ENCODE data around the gene IP6K2.
"Not testable (repeated sequence)": the region's sequence is repeated elsewhere in the genome, so short reads cannot be mapped to it uniquely, and the experiment has no call there.

Gene IP6K2

DNA sequence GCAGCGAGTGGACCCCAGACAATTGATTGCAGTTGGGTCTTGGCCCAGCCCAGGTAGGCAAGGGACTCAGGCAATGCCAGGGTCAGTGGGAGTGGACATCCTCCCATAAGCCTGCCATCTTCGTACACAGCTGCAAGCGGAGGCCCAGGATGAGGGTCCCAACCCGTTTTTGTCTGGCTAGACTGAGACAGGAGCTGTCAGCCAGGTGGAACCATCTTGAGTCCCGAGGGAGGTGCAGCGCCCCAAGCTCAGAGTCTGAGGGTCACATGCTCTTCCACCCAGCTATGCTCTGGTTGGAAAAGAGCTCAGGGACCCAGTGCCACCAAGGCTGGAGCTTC lies 22.6 kb upstream of the IP6K2 start:
- DNase-seq (no peak), ATAC-seq (peak; percentile 26)
- H3K4me1 Mint-ChIP-seq, result no peaks in the 10 kb centered on the region
- H3K9me3 Mint-ChIP-seq, result no peaks in the 10 kb centered on the region
- no peak overlapping the region for H3K4me3 Mint-ChIP-seq
- H3K27me3 Mint-ChIP-seq, result no peaks in the 10 kb centered on the region
- H3K27ac Mint-ChIP-seq, result no peak overlapping the region
- H3K36me3 Mint-ChIP-seq (ENCODE audit: low read depth), result no peaks in the 10 kb centered on the region

DNA sequence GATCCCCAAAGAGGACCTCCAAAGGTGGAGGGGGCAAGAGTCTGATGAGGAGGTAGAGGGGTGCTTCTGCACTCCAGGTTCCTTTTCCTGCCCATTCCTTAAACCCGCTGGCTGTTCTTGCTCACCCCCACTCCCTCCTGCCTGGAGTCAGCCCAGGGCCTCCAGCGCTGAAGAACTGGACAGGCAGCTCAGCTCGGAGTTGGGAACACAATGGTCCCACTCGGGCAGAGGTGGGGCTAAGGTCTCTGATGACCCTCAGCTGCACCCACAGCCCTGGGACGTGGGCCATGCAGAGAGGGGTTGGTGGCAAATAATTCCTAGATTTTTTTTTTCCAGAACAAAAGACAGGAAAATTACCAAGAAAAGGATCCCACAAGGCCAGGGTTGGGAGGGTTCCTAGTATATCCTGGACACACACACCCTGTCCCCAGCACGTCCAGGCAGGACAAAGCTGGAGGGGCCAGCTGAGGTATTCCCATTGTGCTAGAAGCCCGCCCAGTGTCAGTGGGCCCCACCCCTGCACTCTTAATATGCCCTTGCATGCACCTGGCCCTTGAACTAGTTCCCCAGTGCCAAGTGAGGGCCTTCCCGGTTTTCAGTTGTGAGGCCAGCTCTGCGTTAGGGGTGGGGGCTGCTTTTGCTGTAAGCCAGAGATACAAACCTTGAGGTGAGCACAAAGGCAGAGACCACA lies 22.1 kb upstream of the IP6K2 start:
- no peaks in the 10 kb centered on the region for H3K4me1 Mint-ChIP-seq
- ATAC-seq, result no peak
- no peaks in the 10 kb centered on the region for H3K36me3 Mint-ChIP-seq (ENCODE audit: low read depth)
- H3K4me3 Mint-ChIP-seq, result no peak overlapping the region
- DNase-seq, result no peak
- no peaks in the 10 kb centered on the region for H3K9me3 Mint-ChIP-seq
- H3K27ac Mint-ChIP-seq, result no peak overlapping the region
- H3K27me3 Mint-ChIP-seq, result no peaks in the 10 kb centered on the region

DNA sequence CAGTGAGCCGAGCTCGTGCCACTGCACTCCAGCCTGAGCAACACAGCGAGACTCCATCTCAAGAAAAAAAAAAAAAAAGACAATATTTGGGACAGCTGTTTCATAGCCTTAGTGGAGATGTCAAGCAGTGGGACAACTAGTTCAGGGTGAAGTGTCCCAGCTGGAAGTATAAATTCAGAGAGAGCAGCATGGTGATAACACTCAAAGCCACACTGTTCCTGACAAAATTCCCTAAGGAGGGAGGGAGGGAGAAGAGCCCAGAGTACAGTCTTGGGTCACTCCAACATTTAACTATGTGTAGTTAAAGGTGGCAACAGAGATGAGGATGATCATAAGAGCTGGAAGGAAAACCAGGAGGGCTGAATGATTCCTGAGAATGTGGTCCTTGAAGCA lies 21.1 kb upstream of the IP6K2 start:
- ATAC-seq (no peak), DNase-seq (no peak)
- H3K27me3 Mint-ChIP-seq, result no peaks in the 10 kb centered on the region
- H3K27ac Mint-ChIP-seq, result no peak overlapping the region
- H3K9me3 Mint-ChIP-seq, result no peaks in the 10 kb centered on the region
- H3K4me1 Mint-ChIP-seq, result no peaks in the 10 kb centered on the region
- no peak overlapping the region for H3K4me3 Mint-ChIP-seq
- no peaks in the 10 kb centered on the region for H3K36me3 Mint-ChIP-seq (ENCODE audit: low read depth)

DNA sequence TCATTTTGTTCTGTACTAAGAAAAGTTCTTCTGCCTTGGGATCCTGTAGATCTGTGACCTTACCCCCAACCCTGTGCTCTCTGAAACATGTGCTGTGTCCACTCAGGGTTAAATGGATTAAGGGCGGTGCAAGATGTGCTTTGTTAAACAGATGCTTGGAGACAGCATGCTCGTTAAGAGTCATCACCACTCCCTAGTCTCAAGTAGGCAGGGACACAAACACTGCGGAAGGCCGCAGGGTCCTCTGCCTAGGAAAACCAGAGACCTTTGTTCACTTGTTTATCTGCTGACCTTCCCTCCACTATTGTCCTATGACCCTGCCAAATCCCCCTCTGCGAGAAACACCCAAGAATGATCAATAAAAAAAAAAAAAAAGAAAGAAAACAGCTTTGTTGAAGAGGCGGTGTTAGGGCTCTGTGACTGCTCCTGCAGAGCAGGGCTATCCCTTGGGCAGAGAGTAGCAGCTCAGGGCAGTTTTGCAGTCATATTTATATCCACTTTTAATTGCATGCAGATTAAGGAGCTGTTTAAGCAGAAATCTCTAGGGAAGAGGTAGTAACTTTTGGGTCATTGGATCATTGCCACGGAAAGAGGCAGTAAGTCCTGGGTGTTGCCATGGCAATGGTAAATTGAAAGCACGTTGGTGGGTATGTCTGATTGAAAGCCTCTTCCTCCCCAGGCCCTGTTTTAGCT lies 18.2 kb upstream of the IP6K2 start:
- not testable (repeated sequence) for ATAC-seq; DNase-seq; H3K36me3 Mint-ChIP-seq (ENCODE audit: low read depth); H3K4me3 Mint-ChIP-seq; H3K4me1 Mint-ChIP-seq; H3K27me3 Mint-ChIP-seq; H3K9me3 Mint-ChIP-seq; H3K27ac Mint-ChIP-seq

DNA sequence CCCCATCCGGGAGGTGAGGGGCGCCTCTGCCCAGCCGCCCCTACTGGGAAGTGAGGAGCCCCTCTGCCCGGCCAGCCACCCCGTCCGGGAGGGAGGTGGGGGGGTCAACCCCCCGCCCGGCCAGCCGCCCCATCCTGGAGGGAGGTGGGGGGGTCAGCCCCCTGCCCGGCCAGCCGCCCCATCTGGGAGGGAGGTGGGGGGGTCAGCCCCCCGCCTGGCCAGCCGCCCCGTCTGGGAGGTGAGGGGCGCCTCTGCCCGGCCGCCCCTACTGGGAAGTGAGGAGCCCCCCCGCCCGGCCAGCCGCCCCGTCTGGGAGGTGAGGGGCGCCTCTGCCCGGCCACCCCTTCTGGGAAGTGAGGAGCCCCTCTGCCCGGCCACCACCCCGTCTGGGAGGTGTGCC lies 17.5 kb upstream of the IP6K2 start:
- not testable (repeated sequence) for H3K27ac Mint-ChIP-seq; ATAC-seq; H3K9me3 Mint-ChIP-seq; H3K4me3 Mint-ChIP-seq; DNase-seq; H3K36me3 Mint-ChIP-seq (ENCODE audit: low read depth); H3K4me1 Mint-ChIP-seq; H3K27me3 Mint-ChIP-seq

DNA sequence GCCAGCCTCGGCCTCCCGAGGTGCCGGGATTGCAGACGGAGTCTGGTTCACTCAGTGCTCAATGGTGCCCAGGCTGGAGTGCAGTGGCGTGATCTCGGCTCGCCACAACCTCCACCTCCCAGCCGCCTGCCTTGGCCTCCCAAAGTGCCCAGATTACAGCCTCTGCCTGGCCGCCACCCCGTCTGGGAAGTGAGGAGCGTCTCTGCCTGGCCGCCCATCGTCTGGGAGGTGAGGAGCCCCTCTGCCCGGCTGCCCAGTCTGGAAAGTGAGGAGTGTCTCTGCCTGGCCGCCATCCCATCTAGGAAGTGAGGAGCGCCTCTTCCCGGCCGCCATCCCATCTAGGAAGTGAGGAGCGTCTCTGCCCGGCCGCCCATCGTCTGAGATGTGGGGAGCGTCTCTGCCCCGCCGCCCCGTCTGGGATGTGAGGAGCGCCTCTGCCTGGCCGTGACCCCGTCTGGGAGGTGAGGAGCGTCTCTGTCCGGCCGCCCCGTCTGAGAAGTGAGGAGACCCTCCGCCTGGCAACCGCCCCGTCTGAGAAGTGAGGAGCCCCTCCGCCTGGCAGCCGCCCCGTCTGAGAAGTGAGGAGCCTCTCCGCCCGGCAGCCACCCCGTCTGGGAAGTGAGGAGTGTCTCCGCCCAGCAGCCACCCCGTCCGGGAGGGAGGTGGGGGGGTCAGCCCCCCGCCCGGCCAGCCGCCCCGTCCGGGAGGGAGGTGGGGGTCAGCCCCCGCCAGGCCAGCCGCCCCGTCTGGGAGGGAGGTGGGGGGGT lies 16.9 kb upstream of the IP6K2 start:
- H3K4me3 Mint-ChIP-seq; H3K27me3 Mint-ChIP-seq; ATAC-seq; H3K36me3 Mint-ChIP-seq (ENCODE audit: low read depth); H3K4me1 Mint-ChIP-seq; DNase-seq; H3K9me3 Mint-ChIP-seq; H3K27ac Mint-ChIP-seq: not testable (repeated sequence)

DNA sequence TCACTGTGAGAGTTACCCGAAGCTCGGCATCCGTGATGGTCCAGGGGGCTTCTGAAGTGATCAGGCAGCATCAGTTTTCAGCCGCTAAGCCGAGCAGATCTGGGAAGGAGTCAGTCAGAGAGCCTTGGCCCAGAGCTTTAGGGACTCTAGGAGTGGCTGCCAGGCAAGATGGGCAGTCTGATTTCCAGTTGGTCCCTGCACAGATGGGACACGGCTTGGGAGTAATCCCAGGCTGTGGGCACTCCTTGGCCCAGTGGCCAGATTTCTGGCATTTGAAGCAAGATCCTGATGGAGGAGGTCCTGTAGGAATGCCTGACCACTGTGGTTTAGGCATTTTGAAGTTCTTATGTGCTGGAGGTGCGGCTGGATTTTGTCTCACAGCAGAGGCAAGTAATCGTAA lies 10.5 kb upstream of the IP6K2 start:
- H3K27me3 Mint-ChIP-seq, result no peaks in the 10 kb centered on the region
- DNase-seq (no peak), ATAC-seq (no peak)
- no peak overlapping the region for H3K27ac Mint-ChIP-seq
- no peaks in the 10 kb centered on the region for H3K4me1 Mint-ChIP-seq
- no peaks in the 10 kb centered on the region for H3K36me3 Mint-ChIP-seq (ENCODE audit: low read depth)
- H3K4me3 Mint-ChIP-seq, result no peak overlapping the region
- no peaks in the 10 kb centered on the region for H3K9me3 Mint-ChIP-seq

DNA sequence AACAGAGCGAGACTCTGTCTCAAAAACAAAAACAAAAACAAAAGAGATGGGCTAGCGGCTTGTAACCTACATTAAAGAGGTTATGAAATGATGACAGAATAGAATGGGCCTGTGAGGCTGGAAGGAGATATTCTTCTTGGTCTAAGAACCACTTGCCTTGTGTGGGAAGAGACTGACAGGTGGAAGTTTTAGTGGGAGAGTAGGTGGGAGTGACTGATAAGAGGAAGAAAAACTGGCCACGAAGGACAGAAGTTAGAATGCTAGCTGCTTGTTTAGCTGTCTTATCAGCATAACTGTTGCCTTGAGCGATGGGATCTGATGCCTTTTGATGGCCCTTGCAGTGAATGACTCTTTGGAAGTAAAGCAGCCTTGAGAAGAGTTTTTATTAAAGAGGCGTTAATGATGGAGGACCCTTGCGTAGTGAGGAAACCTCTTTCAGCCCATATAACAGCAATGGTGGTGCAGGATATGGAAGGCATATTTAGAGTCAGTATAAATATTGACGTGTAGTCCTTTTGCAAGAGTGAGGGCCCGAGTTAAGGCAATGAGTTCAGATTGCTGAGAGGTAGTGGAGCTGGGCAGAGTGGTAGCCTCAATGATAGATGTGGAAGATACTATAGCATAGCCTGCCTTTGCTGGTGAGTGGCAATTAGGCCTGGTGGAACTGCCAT lies 8.3 kb upstream of the IP6K2 start:
- not testable (repeated sequence) for H3K9me3 Mint-ChIP-seq; H3K27me3 Mint-ChIP-seq; H3K4me1 Mint-ChIP-seq; H3K36me3 Mint-ChIP-seq (ENCODE audit: low read depth); ATAC-seq; DNase-seq; H3K27ac Mint-ChIP-seq; H3K4me3 Mint-ChIP-seq

DNA sequence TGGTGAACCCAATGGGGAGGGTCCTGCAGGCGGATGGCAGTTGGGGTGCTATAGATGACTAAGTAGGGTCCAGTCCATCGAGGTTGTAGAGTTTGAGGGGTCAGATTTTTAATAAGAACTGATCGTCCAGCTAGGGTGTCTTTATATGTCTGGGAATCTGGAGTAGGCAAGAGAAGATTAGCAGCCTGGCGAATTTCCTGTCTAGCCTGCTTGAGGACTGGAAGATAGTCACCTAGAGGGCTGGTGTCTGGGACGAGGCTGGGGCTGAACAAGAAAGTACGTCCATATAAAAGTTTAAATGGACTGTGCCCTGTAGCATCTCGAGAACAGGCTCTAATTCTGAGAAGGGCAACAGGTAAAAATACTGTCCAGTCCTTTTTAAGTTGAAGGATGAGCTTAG lies 6.7 kb upstream of the IP6K2 start:
- ATAC-seq (no peak), DNase-seq (no peak)
- no peak overlapping the region for H3K27ac Mint-ChIP-seq
- no peaks in the 10 kb centered on the region for H3K4me1 Mint-ChIP-seq
- H3K4me3 Mint-ChIP-seq, result no peak overlapping the region
- H3K27me3 Mint-ChIP-seq, result peaks cover 4% of the 10 kb centered on the region
- no peaks in the 10 kb centered on the region for H3K36me3 Mint-ChIP-seq (ENCODE audit: low read depth)
- H3K9me3 Mint-ChIP-seq, result no peaks in the 10 kb centered on the region

DNA sequence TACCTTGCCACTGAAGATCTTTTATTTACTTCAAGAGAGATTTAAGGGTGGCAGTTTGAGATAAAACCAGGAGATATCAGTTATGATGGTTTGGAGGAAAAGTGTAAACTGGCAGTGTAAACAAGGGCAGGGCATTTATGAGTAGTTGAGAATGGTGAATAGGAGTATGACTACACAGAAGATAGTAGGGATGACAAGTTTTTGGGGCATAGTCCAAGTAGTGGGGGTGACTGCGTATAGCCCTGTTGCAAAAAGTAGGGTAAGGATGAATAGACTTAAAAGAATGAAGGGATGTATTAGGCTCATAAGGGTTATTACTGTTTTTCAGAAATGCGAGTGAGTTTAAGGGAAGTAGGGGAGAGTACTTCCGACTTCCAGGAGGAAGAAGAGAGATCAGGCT lies 6.3 kb upstream of the IP6K2 start:
- not testable (repeated sequence) for H3K4me1 Mint-ChIP-seq; H3K9me3 Mint-ChIP-seq; H3K36me3 Mint-ChIP-seq (ENCODE audit: low read depth); ATAC-seq; H3K4me3 Mint-ChIP-seq; H3K27ac Mint-ChIP-seq; DNase-seq; H3K27me3 Mint-ChIP-seq

DNA sequence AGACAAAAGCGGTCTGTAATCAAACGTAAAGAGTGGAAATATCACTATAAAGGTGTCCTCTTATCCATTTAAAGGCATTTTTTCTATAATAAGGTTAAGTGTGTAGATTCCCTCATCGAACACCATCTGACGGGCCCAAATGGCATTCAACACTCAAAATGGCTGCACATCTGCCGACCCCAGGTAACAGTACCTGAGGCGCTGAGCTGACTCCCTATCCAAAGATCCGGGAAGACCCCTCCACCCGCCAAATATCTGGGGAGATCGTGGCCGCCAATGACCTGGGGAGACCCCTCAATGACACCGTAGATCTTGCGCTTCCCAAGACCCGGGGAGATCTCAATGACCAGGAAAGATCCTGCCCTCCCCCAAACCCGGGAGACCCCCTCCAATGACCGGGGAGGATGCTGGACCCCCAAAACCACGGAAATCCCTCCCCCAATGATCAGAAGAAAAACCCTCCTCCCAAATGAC lies 476 bp downstream of the IP6K2 start:
- Mint-ChIP-seq H3K4me1 (peaks cover 42% of the 10 kb centered on the region), H3K9me3 (no peaks in the 10 kb centered on the region), H3K27me3 (peaks cover 4% of the 10 kb centered on the region), H3K4me3 (peak overlapping the region; percentile 95), H3K36me3 (ENCODE audit: low read depth) (peaks cover 23% of the 10 kb centered on the region), H3K27ac (peak overlapping the region; percentile 79)
- no peak for ATAC-seq
- peak; percentile 14 for DNase-seq

DNA sequence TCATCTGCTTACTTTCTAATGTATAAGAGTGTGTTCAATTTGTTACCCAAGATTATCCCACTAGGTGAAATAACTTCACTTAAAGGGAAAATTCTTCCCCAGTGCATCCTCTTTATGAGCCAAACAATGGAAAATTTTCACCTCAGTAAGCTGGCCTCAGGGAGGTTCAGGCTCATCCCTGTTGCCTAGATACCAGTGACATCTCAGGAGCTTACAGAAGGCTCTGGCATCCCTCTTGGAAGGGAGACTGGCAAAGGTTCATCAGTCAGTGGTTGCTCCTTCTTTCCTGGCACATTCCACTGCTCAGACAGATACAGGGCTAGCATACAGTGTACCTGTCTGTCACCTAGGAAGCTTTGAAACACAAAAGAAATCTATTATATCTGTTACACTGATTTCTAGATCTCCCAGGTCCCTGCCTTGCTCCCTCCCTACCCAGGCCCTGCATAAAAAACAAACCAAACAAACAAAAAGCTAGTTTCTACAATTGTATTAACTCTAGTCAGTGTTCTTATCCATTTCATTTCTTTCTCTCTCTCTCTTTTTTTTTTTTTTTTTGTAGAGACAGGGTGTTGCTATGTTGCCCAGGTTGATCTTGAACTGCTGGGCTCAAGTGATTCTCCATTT lies 1.7 kb downstream of the IP6K2 start:
- peak overlapping the region; percentile 95 for H3K4me3 Mint-ChIP-seq
- H3K27me3 Mint-ChIP-seq, result peaks cover 4% of the 10 kb centered on the region
- H3K27ac Mint-ChIP-seq, result peak overlapping the region; percentile 79
- H3K9me3 Mint-ChIP-seq, result no peaks in the 10 kb centered on the region
- DNase-seq, result no peak
- ATAC-seq, result no peak
- H3K4me1 Mint-ChIP-seq, result peaks cover 52% of the 10 kb centered on the region
- peaks cover 31% of the 10 kb centered on the region for H3K36me3 Mint-ChIP-seq (ENCODE audit: low read depth)

DNA sequence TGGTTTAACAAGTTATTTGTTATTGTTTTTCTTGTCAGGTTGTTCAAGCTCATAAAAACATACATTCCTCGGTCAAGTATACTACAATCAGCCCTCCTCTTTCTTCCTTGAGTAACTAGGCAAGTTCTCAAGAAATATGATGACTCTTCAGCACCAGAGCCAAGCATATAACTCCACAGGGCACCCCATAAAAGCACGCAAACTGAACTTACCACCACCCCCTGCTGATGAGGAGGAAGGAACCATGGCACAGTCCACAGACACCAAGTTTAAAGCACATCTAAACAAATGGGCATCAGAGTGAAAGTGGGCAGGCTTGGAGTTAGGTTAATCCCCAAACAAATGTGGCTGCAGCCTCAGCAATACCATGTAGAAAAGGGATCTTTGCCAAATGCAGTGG lies 5.3 kb downstream of the IP6K2 start:
- no peaks in the 10 kb centered on the region for H3K27me3 Mint-ChIP-seq
- H3K4me3 Mint-ChIP-seq, result no peak overlapping the region
- no peak overlapping the region for H3K27ac Mint-ChIP-seq
- DNase-seq, result no peak
- H3K36me3 Mint-ChIP-seq (ENCODE audit: low read depth), result peaks cover 47% of the 10 kb centered on the region
- no peaks in the 10 kb centered on the region for H3K9me3 Mint-ChIP-seq
- peaks cover 71% of the 10 kb centered on the region for H3K4me1 Mint-ChIP-seq
- no peak for ATAC-seq

DNA sequence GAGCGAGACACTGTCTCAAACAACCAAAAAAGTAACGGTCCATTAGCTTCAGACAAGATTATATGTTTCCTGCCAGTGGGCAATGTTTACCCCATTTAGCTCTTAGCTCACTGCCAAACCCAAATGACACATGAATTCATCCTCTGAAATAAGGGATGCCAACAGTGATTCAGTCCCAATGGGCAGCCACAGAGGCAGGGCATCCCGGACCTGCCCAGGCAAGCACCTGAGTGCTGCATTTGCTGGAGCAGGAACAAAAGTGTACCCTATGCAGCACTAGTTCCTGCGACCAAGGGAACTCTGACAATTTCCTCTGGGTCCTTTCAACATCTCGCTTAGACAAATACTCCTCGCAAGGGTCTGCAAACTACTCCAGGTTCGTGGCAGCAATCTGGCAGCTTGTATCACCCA lies 8.0 kb downstream of the IP6K2 start:
- Mint-ChIP-seq H3K4me1 (peaks cover 53% of the 10 kb centered on the region), H3K27me3 (no peaks in the 10 kb centered on the region), H3K4me3 (no peak overlapping the region), H3K9me3 (no peaks in the 10 kb centered on the region), H3K27ac (peak overlapping the region; percentile 54), H3K36me3 (ENCODE audit: low read depth) (peaks cover 38% of the 10 kb centered on the region)
- DNase-seq (no peak), ATAC-seq (no peak)

Measured in activated naive CD8-positive, alpha-beta T cell treated with anti-CD3 and anti-CD28 coated beads, Interleukin-2, amount 50 U/mL, for 24 hours (primary cell).